ENCODE measurements around the gene TMEM63A. TPM values are rescaled to one million over a fixed set of nuclear protein-coding genes. Genes with fewer than 3 reads are reported as not detected.
"Not testable (repeated sequence)": the region's sequence is repeated elsewhere in the genome, so short reads cannot be mapped to it uniquely, and the experiment has no call there.

TMEM63A gene
- total and polyA plus RNA-seq, 11 donors: 13.7 to 42.7 (median 25.3) TPM

DNA sequence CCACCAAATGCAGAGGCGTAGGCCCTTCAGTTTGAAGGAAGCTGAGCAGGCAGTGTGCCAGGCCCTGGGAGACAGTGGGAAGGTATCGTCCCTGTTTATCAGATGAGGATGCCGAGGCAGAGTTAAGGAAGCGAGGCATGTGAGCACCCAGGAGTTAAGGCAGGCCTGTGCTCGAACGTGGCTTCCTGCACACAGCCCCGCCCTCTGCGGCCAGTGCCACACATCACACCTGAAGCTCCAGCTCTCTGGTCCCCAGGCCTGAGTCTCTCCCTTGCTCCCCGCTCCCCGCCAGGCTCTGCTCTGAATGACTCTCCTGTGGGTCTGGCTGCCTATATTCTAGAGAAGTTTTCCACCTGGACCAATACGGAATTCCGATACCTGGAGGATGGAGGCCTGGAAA lies 40.1 kb downstream of the TMEM63A start:
- DNase-seq: no peak
- H3K36me3 ChIP-seq: peaks cover 0 to 97% (median 78%) of the 10 kb centered on the region in 9 donors
- no peak for ATAC-seq
- 68 to 84% (median 81%) methylated on average over 12 of the region's 12 CpGs for WGBS, 4 donors
- peaks cover 0 to 10% (median 4%) of the 10 kb centered on the region in 12 donors for H3K4me1 ChIP-seq
- no peaks in the 10 kb centered on the region for H3K27me3 ChIP-seq
- no peak overlapping the region for H3K4me3 ChIP-seq
- no peaks in the 10 kb centered on the region for H3K9me3 ChIP-seq
- no peak overlapping the region for H3K27ac ChIP-seq
- intact Hi-C loops (cut with DNase I): loop anchor here in 1 of 10 donors (5.0 to 10.0 kb wide), 2 partner anchors 65 to 133 kb away; partner anchors contain the start of gene SRP9
- TF ChIP-seq POLR2A (IDR thresholded peaks at IDR 0.05): no peak
- TF ChIP-seq, protein P1, sequence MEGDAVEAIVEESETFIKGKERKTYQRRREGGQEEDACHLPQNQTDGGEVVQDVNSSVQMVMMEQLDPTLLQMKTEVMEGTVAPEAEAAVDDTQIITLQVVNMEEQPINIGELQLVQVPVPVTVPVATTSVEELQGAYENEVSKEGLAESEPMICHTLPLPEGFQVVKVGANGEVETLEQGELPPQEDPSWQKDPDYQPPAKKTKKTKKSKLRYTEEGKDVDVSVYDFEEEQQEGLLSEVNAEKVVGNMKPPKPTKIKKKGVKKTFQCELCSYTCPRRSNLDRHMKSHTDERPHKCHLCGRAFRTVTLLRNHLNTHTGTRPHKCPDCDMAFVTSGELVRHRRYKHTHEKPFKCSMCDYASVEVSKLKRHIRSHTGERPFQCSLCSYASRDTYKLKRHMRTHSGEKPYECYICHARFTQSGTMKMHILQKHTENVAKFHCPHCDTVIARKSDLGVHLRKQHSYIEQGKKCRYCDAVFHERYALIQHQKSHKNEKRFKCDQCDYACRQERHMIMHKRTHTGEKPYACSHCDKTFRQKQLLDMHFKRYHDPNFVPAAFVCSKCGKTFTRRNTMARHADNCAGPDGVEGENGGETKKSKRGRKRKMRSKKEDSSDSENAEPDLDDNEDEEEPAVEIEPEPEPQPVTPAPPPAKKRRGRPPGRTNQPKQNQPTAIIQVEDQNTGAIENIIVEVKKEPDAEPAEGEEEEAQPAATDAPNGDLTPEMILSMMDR (IDR thresholded peaks at IDR 0.05): no peak

DNA sequence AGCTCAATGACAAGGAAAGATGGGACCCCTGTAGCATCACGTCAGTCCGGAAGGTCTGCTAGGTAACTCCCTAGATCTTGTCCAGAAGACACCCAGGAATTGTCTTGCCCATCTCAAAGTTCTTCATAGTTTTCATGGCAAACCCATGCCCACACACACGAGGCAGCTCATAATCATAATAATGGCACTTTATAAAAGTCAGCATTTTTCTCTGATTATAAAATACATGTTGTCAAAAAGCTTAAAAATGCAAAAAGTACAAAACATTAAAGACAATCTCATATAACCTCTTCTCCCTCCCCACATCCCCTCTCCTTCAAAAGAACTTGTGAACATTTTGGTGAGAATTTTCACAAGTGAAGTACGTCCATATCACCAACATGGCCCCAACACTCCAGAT lies 41.5 kb downstream of the TMEM63A start:
- Histone ChIP-seq H3K27me3 (no peaks in the 10 kb centered on the region), H3K4me1 (peaks cover 0 to 16% (median 8%) of the 10 kb centered on the region in 12 donors), H3K9me3 (no peaks in the 10 kb centered on the region), H3K4me3 (no peak overlapping the region), H3K27ac (no peak overlapping the region), H3K36me3 (peaks cover 0 to 97% (median 72%) of the 10 kb centered on the region in 9 donors)
- TF ChIP-seq, protein P1 (IDR thresholded peaks at IDR 0.05): no peak
- TF ChIP-seq POLR2A (IDR thresholded peaks at IDR 0.05): no peak
- 90 to 95% (median 93%) methylated on average over 4 of the region's 4 CpGs for WGBS, 4 donors
- intact Hi-C loops (cut with DNase I): loop anchor here in 1 of 10 donors (5.0 to 10.0 kb wide), 2 partner anchors 63 to 134 kb away; partner anchors contain the start of gene SRP9
- DNase-seq (no peak), ATAC-seq (no peak)

DNA sequence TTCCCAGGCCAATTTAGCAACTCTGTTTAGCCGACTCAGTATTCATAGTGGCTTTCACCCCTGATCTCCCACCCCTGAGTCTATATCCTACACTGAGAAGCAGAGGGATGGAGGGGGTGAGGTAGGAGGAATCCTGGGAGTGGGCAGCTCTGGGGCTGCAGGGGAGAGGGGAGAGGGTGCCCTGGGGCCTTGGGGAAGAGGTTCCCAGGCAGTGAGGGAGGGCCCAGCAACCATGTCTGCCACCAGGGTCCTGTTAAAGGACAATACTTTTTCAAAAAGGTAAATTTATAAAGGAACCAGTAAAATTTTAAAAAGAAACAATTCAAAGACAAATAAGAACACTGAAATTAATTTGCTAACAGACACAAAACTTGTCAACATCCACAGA lies 42.0 kb downstream of the TMEM63A start:
- ATAC-seq (no peak), DNase-seq (no peak)
- WGBS, 4 donors: 80 to 100% (median 89%) methylated on average over 1 of the region's 1 CpG
- Histone ChIP-seq H3K4me3 (no peak overlapping the region), H3K27me3 (no peaks in the 10 kb centered on the region), H3K27ac (no peak overlapping the region), H3K9me3 (no peaks in the 10 kb centered on the region), H3K36me3 (peaks cover 0 to 94% (median 69%) of the 10 kb centered on the region in 9 donors), H3K4me1 (peaks cover 0 to 15% (median 9%) of the 10 kb centered on the region in 12 donors)
- TF ChIP-seq, protein P1 (IDR thresholded peaks at IDR 0.05): no peak
- TF ChIP-seq POLR2A (IDR thresholded peaks at IDR 0.05): no peak
- intact Hi-C loops (cut with DNase I): loop anchor here in 1 of 10 donors (5.0 to 10.0 kb wide), 2 partner anchors 63 to 135 kb away; partner anchors contain the start of gene SRP9

DNA sequence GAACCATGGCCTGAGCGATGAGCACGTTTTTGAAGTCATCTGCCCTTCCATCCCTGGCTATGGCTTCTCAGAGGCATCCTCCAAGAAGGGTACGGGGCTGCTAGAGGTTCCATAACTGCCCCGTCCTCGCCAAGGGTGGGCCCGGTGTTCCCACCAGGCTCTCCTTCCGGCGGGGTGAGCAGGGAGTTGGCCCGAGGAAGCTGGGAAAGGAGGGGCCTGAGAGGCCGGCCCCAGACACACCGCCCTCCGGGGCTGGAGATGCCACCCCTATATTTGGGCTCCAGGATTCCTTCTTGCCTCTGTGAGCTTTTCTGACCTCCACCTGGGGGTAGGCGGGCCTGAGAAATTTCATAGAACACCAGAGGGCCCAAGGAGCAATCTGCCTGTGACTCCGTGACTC lies 43.4 kb downstream of the TMEM63A start:
- H3K4me3 ChIP-seq: no peak overlapping the region
- H3K27me3 ChIP-seq: no peaks in the 10 kb centered on the region
- WGBS, 4 donors: 81 to 90% (median 86%) methylated on average over 14 of the region's 14 CpGs
- H3K36me3 ChIP-seq: peaks cover 0 to 79% (median 56%) of the 10 kb centered on the region in 9 donors
- TF ChIP-seq POLR2A (IDR thresholded peaks at IDR 0.05): no peak
- TF ChIP-seq, protein P1 (IDR thresholded peaks at IDR 0.05): no peak
- no peak overlapping the region for H3K27ac ChIP-seq
- H3K9me3 ChIP-seq: no peaks in the 10 kb centered on the region
- DNase-seq: no peak
- intact Hi-C loops (cut with DNase I): no loop called here
- H3K4me1 ChIP-seq: peaks cover 6 to 25% (median 19%) of the 10 kb centered on the region in 12 donors
- ATAC-seq: no peak

DNA sequence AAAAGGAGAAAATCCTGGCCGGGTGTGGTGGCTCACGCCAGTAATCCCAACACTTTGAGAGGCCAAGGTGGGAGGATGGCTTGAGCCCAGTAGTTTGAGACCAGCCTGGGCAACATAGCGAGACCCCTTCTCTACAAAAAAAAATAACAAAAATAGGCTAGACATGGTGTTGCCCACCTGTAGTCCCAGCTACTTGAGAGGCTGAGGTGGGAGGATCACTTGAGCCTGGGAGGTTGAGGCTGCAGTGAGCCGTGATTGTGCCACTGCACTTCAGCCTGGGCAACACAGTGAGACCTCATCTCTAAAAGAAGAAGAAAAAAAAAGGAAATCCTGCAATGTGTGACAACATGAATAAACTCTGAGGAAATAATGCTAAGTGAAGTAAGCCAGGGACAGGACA lies 45.9 kb downstream of the TMEM63A start:
- H3K27me3 ChIP-seq; H3K9me3 ChIP-seq; intact Hi-C loops (cut with DNase I); ATAC-seq; H3K4me3 ChIP-seq; DNase-seq: not testable (repeated sequence)
- Histone ChIP-seq H3K36me3 (peaks cover 0 to 77% (median 49%) of the 10 kb centered on the region in 9 donors), H3K27ac (peak overlapping the region in 10 of 12 donors; percentile 0 to 60 (median 28)), H3K4me1 (peaks cover 6 to 25% (median 19%) of the 10 kb centered on the region in 12 donors)
- 82 to 89% (median 86%) methylated on average over 4 of the region's 4 CpGs for WGBS, 4 donors

Measured in heart left ventricle (tissue), 16 donors.